ENCODE measurements around the gene KDM2A. TPM values are rescaled to one million over a fixed set of nuclear protein-coding genes. Genes with fewer than 3 reads are reported as not detected.

KDM2A gene
- total and polyA plus RNA-seq, 4 donors: 30.6 to 102 (median 63.2) TPM

- H3K36me3 ChIP-seq (ENCODE audit: control insufficient read depth in 4 of 4, insufficient read depth in 4 of 4, low read length in 4 of 4): peaks cover 0 to 4% (median 0%) of the 10 kb centered on the region in 4 donors
- no peak overlapping the region for H3K4me3 ChIP-seq
- TF ChIP-seq, protein P1, sequence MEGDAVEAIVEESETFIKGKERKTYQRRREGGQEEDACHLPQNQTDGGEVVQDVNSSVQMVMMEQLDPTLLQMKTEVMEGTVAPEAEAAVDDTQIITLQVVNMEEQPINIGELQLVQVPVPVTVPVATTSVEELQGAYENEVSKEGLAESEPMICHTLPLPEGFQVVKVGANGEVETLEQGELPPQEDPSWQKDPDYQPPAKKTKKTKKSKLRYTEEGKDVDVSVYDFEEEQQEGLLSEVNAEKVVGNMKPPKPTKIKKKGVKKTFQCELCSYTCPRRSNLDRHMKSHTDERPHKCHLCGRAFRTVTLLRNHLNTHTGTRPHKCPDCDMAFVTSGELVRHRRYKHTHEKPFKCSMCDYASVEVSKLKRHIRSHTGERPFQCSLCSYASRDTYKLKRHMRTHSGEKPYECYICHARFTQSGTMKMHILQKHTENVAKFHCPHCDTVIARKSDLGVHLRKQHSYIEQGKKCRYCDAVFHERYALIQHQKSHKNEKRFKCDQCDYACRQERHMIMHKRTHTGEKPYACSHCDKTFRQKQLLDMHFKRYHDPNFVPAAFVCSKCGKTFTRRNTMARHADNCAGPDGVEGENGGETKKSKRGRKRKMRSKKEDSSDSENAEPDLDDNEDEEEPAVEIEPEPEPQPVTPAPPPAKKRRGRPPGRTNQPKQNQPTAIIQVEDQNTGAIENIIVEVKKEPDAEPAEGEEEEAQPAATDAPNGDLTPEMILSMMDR (IDR thresholded peaks at IDR 0.05; ENCODE audit: control extremely low read depth, extremely low read depth): no peak
- H3K27me3 ChIP-seq (ENCODE audit: control insufficient read depth in 3 of 3, insufficient read depth in 3 of 3, low read length in 2 of 3): no peaks in the 10 kb centered on the region
- peaks cover 0 to 33% (median 13%) of the 10 kb centered on the region in 5 donors for H3K4me1 ChIP-seq (ENCODE audit: control insufficient read depth in 5 of 5, insufficient read depth in 5 of 5, low read length in 5 of 5)
- WGBS, 2 donors: 86 to 96% methylated on average over 1 of the region's 1 CpG
- ATAC-seq (ENCODE audit: insufficient read depth, low FRiP score) (no peak), DNase-seq (no peak)
- no peaks in the 10 kb centered on the region for H3K9me3 ChIP-seq (ENCODE audit: control insufficient read depth in 4 of 4, insufficient read depth in 3 of 4, low read length in 3 of 4)
- no peak overlapping the region for H3K9ac ChIP-seq (ENCODE audit: insufficient read depth in 1 of 2, low read length in 2 of 2)
- no peak overlapping the region for H3K27ac ChIP-seq (ENCODE audit: low read depth in 1 of 2, low read length in 1 of 2)
These were observed 118.5 kb downstream of the KDM2A start for GRCh38 chr11:67237574-67237973.

DNA sequence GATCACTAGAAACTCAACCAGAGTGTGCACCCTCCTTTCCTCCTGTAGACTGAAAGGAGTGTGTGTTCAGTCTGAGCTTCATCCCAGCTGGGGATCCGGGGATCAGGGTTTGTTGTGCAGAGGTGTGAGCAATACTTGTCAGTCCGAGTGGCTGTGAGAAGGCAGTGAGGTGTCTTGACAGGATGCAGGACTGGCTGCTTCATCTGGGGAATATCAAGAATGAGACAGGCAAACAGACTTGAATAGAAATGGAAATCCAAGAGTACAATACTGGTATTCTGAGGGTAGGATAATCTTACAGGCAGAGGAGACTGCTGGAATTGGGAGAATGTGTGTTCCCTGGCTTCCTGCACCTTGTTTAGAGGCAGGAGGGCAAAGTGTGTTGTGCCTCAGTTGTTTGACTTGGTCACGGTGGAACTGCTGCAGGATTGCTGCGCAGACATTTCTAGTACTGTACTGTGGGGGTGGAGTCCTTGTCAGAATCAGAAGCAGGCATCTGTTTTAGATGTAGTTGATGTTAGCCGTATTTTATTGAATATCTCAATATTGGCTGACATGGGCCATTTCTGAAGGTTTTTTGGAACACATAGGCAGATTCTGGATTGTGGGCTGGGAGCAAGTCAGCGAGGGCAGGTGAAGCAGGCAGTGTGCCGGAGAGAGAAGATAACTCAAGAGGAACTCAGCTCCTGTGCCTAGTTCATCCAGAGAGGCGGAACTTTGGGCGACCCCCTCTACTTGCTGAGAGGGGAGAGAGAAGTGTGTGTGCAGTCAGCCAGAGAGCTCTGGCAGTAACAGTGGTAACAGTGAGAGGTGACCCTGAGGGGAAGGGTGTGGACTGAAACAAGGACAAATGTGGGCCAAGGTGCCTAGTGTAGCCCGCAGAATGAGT, 120.1 kb downstream of the KDM2A start:
- 17 to 20% methylated on average over 10 of the region's 10 CpGs for WGBS, 2 donors
- Histone ChIP-seq H3K27me3 (ENCODE audit: control insufficient read depth in 3 of 3, insufficient read depth in 3 of 3, low read length in 2 of 3) (no peaks in the 10 kb centered on the region), H3K27ac (ENCODE audit: low read depth in 1 of 2, low read length in 1 of 2) (peak overlapping the region; percentile 54 to 71), H3K9me3 (ENCODE audit: control insufficient read depth in 4 of 4, insufficient read depth in 3 of 4, low read length in 3 of 4) (no peaks in the 10 kb centered on the region), H3K36me3 (ENCODE audit: control insufficient read depth in 4 of 4, insufficient read depth in 4 of 4, low read length in 4 of 4) (peaks cover 4 to 18% (median 5%) of the 10 kb centered on the region in 4 donors), H3K9ac (ENCODE audit: insufficient read depth in 1 of 2, low read length in 2 of 2) (peak overlapping the region in 1 of 2 donors; percentile 42), H3K4me3 (no peak overlapping the region), H3K4me1 (ENCODE audit: control insufficient read depth in 5 of 5, insufficient read depth in 5 of 5, low read length in 5 of 5) (peaks cover 2 to 33% (median 13%) of the 10 kb centered on the region in 5 donors)
- DNase-seq: no peak
- no peak for ATAC-seq (ENCODE audit: insufficient read depth, low FRiP score)
- TF ChIP-seq, protein P1 (IDR thresholded peaks at IDR 0.05; ENCODE audit: control extremely low read depth, extremely low read depth): no peak

DNA sequence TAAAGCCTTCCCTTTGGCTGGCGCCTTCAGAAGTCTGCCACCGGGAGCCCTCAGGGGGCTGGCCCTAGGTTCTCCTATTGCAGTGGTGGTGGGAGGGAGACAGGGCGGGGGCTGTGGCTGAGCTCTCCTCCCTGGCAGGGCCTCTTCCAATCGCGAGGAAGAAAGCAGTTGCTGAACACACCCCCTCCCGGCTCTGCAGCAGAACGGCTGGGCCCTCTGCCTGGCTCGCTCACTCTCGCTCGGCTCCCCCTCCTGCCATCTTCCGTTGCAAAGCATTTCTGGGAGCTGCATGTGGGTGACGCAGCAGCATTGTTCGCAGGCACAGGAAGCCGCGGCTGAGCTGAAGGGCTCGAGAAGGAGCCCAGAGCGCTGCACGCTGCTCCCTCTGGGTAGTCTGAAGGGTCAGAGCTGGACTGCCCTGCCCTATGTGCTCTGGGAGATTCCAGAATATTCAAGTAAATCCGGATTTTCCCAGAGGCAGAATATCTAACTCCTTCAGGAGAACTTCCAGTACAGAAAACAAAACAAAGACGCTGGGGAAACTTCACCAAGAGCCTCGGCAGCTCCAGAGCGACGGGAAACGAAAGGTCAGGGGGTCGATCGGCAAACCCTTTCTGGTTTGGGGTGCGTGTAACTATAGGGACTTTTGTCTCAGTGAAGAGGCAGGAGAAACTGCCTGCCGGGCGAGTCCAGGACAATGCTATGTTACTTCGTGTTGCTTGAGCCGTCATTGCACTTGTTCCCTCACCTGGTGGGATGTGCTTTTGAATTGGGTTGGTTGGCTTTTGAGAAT, 120.9 kb downstream of the KDM2A start:
- Histone ChIP-seq H3K9me3 (ENCODE audit: control insufficient read depth in 4 of 4, insufficient read depth in 3 of 4, low read length in 3 of 4) (no peaks in the 10 kb centered on the region), H3K4me1 (ENCODE audit: control insufficient read depth in 5 of 5, insufficient read depth in 5 of 5, low read length in 5 of 5) (peaks cover 2 to 33% (median 13%) of the 10 kb centered on the region in 5 donors), H3K27ac (ENCODE audit: low read depth in 1 of 2, low read length in 1 of 2) (peak overlapping the region; percentile 91 to 93), H3K4me3 (peak overlapping the region; percentile 66), H3K9ac (ENCODE audit: insufficient read depth in 1 of 2, low read length in 2 of 2) (peak overlapping the region; percentile 95 to 96), H3K27me3 (ENCODE audit: control insufficient read depth in 3 of 3, insufficient read depth in 3 of 3, low read length in 2 of 3) (no peaks in the 10 kb centered on the region), H3K36me3 (ENCODE audit: control insufficient read depth in 4 of 4, insufficient read depth in 4 of 4, low read length in 4 of 4) (peaks cover 5 to 22% (median 7%) of the 10 kb centered on the region in 4 donors)
- 0% methylated on average over 31 of the region's 31 CpGs for WGBS, 2 donors
- DNase-seq (peak; percentile 99), ATAC-seq (ENCODE audit: insufficient read depth, low FRiP score) (peak; percentile 96)
- TF ChIP-seq, protein P1 (IDR thresholded peaks at IDR 0.05; ENCODE audit: control extremely low read depth, extremely low read depth): no peak
